HEK293T (cell line): ENCODE measurements around the gene NOS2.

Experiments used
- BHLHE40 ChIP-seq: fragments of 450-650 bp; IDR thresholded peaks from 2 replicates; pipeline ENCODE4 v1.6.1; 2016; ENCODE audit warnings: mild to moderate bottlenecking, moderate library complexity, borderline replicate concordance
- CTBP1 ChIP-seq: fragments of 450-650 bp; IDR thresholded peaks from 2 replicates; pipeline ENCODE4 v1.6.1; 2016; ENCODE audit warnings: borderline replicate concordance
- ELF4 ChIP-seq: fragments of 450-650 bp; IDR thresholded peaks from 2 replicates; pipeline ENCODE4 v1.6.1; 2017; ENCODE audit warnings: antibody characterized with exemption
- FOXK2 ChIP-seq: fragments of 450-650 bp; IDR thresholded peaks from 2 replicates; pipeline ENCODE4 v1.6.1; 2016; ENCODE audit warnings: mild to moderate bottlenecking
- FOXM1 ChIP-seq: fragments of 450-650 bp; IDR thresholded peaks from 2 replicates; pipeline ENCODE4 v1.6.1; 2017; ENCODE audit warnings: mild to moderate bottlenecking, borderline replicate concordance
- NFRKB ChIP-seq: fragments of 450-650 bp; IDR thresholded peaks from 2 replicates; pipeline ENCODE4 v1.6.1; 2016; ENCODE audit warnings: mild to moderate bottlenecking, moderate library complexity
- SP1 ChIP-seq: fragments of 450-650 bp; IDR thresholded peaks from 2 replicates; pipeline ENCODE4 v1.6.1; 2017

GRCh38 chr17:27766438-27766837 is 33.9 kb downstream of the NOS2 start:
- no peak for TF ChIP-seq BHLHE40
- TF ChIP-seq CTBP1 = no peak
- TF ChIP-seq NFRKB = no peak
- TF ChIP-seq FOXK2 = no peak
- TF ChIP-seq FOXM1 = no peak
- TF ChIP-seq SP1 = no peak
- no peak for TF ChIP-seq ELF4
